ENCODE measurements around the gene LCN15.
A peak's percentile ranks its signal among the peaks of the same experiment; 100 is the strongest.
"Not testable (repeated sequence)": the region's sequence is repeated elsewhere in the genome, so short reads cannot be mapped to it uniquely, and the experiment has no call there.

LCN15 gene

GRCh38 chr9:136719195-136719880, 45.0 kb downstream of the LCN15 start:
- ATAC-seq, result peak in 1 of 2 donors; percentile 10

GRCh38 chr9:136718345-136719194, 45.7 kb downstream of the LCN15 start:
- ATAC-seq, result no peak

GRCh38 chr9:136717399-136717798, 46.9 kb downstream of the LCN15 start:
- ATAC-seq, result no peak

- ATAC-seq, result no peak
These were observed 49.4 kb downstream of the LCN15 start for GRCh38 chr9:136714893-136715274.

GRCh38 chr9:136714096-136714892, 50.0 kb downstream of the LCN15 start:
- no peak for ATAC-seq

- no peak for ATAC-seq
These were observed 50.8 kb downstream of the LCN15 start for GRCh38 chr9:136713550-136713949.

GRCh38 chr9:136712690-136713544, 51.4 kb downstream of the LCN15 start:
- no peak for ATAC-seq

- no peak for ATAC-seq
These were observed 52.3 kb downstream of the LCN15 start, which contains the start of gene DIPK1B for GRCh38 chr9:136711751-136712689. TSS of gene DIPK1B (plus strand) at chr9:136712572. CDS start at chr9:136712666, 94 bp downstream.

GRCh38 chr9:136711219-136711648, 53.1 kb downstream of the LCN15 start:
- ATAC-seq, result not testable (repeated sequence)

GRCh38 chr9:136710543-136710942, 53.8 kb downstream of the LCN15 start:
- no peak for ATAC-seq
